Hematopoietic multipotent progenitor cell treated with erythropoietin and hydrocortisone succinate and interleukin-3 and kit ligand, for 17 days (in vitro differentiated cells): ENCODE data around the gene C1QTNF8.
A peak's percentile ranks its signal among the peaks of the same experiment; 100 is the strongest.

Source experiments
- DNase-seq: peaks from one replicate; pipeline ENCODE4 v3.0.0-alpha.2; 2015; ENCODE audit warnings: low spot score

C1QTNF8 gene

DNA sequence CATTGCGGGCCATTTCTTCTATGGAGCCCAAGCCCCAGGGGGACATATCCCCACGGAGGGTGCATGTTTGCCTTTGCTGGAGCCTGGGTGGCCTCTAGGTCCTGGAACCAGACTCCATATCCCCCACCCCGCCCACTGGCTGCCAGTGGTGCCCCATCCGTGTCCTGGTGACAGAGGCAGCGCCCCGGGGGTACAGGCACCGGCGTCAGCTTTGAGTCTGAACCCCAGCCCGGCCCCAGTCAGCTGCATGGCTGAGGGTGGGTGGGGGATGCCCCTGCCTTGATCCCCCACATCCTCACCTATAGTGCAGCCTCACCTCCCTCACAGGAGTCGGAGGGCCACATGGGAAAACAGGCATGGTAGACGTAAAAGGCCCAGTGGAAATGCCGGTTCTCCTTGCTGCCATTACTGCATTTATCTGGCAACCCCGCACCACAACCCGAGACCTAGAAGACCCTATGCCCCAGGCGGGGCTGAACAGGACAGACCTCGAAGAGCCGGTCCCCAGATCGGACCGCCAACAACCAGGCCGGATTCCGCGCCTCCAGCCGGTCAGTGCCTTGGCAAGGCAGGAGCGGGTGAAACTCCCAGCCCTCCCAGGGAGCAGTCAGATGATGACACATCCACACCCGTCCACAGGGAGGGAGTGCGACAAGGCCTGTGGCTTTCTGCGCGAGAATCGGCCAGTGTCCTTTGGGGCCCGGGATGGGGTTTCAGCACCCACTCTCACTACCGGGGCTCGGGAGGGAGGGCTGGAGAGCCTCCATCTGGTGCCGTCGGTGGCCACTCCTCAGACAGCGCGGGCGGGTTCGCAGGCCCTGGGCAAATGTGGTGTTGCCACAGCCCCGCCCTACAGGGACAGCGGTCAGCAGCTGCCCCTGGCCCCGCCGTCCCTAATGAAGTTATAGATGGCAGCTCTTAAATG, 35.4 kb downstream of the C1QTNF8 start:
- DNase-seq = no peak

DNA sequence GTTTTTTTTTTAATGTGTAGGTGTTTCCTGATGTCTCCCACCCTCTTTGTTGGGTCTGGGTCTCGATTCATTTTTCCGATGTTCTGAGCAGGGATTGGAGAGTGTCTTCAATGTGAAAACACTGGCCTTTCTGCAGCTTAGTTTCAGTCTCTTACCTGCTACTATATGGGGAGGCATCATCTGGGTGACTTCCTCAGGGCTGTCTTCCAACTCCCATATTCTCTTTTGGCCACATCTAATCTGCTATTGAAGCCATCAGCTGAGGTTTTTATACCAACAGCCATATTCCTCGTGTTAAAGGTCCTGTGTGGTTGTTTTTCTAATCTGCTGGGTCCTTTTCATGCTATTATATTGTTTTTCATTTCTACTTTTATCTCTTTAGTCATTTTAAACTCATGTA, 36.7 kb downstream of the C1QTNF8 start:
- no peak for DNase-seq

DNA sequence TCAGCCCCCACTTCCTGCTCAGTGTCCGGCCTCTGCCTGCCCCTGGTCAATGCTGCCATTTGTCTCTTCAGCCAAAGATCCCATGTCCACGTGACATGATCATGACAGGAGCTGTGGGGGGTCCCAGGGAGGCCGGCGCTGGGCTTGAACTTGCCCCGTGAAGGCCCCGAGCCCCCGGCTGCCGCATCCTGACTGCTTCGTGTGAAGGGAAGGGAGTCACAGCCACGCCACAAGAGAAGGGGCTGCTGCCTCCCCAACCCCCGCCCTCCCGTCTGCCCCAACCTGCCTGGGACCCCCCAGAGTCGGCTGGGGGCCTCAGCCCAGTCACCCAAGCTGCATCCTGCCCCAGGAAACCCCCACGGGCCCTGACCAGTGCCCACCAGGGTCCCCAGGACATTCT, 37.8 kb downstream of the C1QTNF8 start:
- no peak for DNase-seq

DNA sequence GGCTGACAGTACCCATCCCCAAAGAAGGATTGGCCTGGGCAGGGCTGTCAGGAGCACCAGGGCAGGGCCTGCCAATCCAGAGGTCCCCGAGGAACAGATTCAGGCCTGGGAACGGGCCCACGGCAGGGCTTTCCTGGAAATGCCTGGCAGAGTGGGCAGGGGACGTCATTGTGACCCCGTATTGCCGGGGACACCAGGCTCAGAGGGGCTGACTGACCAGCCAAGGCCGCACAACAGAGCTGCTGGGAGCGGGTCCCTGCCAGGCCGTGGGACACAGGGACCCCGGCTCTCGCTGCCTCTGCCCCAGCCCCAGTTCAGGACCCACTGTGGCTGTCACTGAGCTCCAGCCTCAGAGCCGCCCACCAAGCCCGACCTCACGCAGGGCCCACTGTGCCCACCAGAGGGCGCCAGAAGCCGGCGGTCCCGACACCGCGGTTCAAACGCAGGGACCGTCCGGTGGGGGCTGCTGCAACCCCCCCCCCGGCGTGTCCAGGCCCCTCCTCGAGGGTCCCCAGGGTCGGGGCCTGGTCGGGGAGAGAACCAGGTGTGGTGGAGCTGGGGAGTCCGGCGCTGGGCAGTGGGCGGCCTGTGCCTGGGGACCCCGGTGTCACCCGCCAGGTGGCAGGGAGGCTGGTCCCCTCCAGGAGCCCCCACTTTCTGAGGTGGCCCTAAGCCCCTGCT, 38.7 kb downstream of the C1QTNF8 start:
- peak; percentile 32 for DNase-seq

DNA sequence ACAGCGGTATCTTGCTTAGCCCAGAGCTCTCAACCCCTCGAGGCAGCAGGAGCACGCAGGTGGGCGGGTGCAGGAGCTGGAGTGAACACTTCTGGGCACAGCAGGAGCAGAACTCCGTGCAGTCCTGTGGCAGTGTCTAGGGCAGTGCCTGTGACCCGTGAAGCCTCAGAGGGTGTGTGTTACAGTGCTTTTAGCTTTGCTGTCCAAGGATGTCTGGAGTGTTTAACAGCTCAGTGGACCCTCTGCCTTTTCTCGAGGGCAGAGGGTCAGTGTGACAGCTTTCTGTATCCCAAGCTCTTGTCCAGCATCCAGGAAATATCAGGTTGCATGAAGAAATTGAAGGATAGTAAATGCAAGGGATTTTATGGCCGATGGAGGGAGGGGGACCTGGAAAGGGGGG, 39.8 kb downstream of the C1QTNF8 start:
- DNase-seq = no peak

DNA sequence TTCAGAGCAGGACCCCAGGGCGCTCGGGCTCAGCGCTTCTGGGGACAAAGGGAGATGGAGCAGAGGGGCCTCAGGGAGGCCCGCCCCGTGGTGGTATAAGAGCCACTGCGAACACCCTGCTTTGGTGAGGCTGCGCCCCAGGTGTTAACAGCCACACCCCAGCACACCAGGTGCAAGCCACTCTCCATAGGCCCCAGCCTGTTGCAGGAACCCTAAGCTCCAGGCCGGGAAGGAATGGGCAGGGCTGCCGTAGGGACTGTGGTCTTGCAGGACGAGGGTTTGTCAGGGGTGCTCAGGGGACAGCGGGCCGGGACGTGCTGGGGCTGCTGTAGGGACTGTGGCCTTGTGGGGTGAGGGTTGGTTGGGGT, 40.5 kb downstream of the C1QTNF8 start:
- DNase-seq = no peak

DNA sequence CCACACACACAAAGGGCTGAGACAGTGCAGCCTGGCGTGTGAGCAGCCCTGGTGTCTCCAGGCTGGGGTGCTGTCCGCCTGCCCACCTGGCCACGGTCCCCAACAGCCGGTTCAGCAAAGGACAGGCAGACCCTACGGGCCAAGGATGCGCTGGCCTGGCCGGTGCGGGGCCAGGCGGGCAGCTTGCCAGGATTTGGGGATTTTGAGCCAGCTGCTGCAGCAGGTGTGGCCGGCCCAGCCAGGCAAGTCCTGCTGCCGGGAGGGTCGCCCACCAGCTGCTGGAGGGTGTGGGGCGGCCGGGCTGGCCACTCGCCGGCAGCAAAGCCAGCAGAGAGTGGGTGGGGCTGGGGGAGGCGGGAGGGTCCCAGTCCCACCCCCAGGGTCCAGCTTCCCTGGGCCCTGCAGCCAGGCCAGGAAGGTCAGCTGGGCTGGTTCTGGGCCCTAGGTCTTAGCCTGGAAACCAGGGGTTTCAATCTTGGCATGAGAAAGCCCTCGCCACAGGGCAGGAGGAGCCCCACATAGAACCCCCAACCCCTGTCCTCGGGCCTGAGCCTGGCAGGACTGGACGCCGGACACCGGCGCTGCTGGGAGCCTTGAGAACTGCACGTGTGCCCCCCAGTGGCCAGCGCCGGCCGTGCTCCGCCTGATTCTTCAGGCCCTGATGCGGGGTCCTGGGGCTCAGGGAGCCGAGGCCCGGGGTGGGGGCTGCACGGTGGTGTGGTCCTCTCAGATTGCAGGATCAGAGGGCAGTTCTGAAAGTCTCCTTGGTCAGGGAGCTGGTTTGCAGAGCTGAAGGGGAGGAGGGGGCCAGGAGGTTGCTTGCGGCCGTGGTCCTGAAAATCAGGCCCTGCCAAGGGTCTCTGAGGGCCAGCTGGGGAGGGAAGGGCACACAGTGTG, 41.1 kb downstream of the C1QTNF8 start:
- DNase-seq = no peak

DNA sequence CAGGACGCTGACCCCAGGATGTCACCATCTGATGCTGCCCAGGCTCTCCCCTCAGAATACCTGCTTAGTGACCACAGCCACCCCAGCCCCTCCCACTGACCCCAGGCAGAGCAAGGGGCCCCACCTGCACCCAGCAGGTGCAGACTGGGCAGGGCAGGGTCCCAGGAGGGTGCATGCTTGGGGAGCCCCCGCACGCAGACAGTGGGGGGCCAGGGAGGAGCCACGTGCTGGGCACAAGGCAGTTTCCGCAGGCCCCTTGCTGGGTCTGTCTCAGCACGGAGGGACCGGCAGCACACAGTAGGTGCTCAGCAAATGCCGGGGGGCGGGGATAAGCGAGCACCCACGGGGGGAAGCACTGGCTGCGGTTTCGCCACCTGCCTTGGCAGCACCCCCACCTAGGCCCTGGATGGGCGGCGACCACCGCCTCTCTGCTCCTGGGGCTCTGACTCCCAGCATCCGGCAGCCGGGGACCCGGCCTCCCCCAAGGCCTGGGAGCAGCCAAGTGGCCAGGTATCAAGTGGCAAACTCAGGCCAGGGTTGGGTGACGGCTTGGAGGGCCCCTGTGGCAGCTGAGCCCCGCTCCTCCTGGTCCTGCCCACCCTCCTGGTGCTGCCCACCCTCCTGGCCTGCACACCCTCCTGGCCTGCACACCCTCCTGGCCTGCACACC, 42.2 kb downstream of the C1QTNF8 start:
- DNase-seq = no peak

DNA sequence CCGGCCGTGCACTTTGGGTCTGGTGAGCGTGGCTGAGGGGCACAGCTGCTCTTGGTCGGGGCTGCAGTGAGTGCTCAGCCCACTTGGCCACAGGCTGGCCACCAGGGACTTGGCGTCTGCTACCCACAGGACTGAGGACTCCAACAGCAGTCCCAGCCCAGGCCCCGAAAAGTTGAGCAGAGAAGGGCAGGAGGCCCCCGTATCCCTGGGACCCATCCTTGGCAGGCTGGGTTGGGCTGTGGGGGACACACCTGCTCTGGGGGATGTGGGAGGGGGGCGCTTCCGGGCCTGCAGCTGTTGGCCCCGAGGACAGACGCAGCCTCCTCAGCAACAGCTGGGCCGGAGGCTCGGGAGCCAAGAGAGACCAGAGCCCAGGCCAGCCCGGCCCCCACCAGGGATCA, 42.9 kb downstream of the C1QTNF8 start:
- DNase-seq = no peak

DNA sequence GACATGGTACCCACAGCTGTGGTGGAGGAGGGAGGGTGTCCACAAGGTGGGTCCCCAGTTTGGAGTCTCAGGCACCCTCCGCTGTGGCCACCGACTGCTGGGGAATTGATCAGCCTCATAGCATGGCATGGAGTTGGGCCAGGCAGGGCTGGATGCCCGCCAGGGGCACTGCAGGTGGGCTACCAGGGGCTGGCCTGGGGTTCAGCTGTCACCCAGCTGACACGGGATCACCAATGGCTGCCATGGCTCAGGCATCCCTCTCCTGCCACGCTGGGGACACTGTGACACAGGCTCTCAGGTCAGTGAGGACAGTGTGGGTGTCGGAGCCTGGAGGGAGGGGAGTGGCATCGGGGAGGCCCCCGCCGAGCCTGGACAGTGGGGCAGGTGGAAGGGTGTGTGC, 43.3 kb downstream of the C1QTNF8 start:
- DNase-seq = no peak

GRCh38 chr16:1051446-1051845, 44.6 kb downstream of the C1QTNF8 start:
- no peak for DNase-seq

GRCh38 chr16:1050921-1051320, 45.1 kb downstream of the C1QTNF8 start:
- DNase-seq = no peak

GRCh38 chr16:1050516-1050915, 45.5 kb downstream of the C1QTNF8 start:
- no peak for DNase-seq

DNA sequence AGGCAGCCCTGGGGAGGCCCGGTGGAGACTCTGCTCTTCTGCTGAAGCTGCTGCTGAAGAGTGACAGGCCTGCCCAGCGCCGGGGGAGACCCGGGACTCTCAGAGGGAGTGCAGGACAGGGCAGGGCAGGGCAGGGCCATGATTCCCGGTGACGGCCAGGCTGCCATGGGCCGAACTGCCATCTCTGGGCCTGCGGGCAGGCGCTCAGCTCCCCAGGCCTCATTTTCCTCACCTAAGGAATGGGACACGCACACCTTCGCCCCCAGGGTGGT, 46.1 kb downstream of the C1QTNF8 start:
- DNase-seq = no peak

DNA sequence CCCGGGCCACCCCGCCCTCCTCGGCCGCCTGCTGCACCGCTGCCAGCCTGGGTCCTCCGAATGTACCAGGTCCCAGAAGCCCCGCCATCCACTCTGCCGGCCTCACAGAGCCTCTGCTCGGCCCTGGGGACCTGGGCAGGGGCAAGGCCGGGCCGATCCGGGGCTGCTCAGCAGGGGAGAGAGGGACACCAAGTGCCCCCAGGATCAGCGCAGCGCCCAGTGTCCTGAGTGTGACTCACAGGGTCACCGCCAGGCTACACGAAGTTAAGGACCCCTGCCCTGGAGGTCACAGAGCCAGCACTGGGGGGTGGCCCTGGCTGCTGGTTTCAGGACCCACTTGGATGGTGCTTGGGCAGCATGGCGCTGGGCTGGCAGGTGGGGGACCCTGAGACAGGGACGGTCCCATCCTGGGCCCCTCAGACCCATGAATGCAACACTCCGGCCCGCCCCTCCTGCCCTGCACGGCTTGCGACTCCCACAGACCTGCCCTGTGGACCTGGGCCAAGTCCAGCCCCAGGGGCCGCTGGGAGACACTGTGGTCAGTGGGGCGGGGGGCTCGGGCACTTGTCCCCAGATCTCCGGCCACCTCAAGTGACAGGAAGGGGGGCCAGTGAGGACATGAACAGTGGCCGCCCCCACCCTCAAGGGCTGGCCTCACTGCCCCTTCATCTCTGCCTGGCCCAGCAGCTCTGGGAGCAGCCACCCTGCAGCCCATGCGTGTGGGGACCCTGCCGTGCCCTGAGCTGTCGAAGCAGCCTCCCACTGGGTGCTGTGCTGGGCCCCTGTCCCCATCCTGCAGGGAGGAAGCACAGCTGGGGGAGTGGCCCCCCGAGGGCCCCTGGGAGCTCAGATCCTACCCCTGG, 46.7 kb downstream of the C1QTNF8 start:
- DNase-seq = no peak

GRCh38 chr16:1048442-1049112, 47.5 kb downstream of the C1QTNF8 start:
- no peak for DNase-seq

DNA sequence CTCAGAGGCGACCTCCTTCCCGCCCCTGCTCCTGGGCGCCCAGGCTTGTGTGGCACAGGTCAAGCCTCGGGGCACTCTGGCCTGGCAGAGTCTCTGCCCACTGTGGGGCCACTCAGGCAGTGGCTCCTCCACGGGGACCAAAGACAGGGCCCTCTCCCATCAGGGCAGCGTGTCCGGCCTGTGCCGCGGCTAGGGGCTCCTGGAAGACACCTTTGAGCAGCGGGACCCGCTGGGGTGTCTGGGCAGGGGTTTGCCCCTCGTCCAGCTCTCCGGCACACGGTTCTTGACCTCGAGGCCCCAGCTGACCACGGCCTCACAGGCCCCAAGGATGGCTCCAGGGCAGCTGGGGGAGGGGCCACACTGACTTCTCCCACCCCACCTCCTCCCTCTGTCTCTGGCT, 48.2 kb downstream of the C1QTNF8 start:
- no peak for DNase-seq

DNA sequence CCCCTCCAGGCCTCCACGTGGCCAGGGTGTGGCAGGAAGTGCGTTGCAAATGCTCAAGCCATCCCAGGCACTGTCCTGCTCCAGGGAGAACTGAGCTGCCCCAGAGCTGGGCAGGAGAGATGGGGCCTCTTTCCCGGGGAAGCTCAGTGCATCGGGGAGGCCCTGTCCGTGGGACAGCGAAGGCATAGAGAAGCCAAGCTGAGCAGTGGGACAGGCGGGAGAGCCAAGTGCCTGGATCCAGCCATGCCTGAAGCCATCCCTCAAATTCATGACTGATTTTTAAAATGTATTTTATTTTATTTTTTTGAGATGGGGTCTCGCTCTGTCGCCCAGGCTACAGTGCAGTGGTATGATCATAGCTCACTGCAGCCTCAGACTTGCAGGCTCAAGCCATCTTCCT, 48.9 kb downstream of the C1QTNF8 start:
- DNase-seq = no peak

DNA sequence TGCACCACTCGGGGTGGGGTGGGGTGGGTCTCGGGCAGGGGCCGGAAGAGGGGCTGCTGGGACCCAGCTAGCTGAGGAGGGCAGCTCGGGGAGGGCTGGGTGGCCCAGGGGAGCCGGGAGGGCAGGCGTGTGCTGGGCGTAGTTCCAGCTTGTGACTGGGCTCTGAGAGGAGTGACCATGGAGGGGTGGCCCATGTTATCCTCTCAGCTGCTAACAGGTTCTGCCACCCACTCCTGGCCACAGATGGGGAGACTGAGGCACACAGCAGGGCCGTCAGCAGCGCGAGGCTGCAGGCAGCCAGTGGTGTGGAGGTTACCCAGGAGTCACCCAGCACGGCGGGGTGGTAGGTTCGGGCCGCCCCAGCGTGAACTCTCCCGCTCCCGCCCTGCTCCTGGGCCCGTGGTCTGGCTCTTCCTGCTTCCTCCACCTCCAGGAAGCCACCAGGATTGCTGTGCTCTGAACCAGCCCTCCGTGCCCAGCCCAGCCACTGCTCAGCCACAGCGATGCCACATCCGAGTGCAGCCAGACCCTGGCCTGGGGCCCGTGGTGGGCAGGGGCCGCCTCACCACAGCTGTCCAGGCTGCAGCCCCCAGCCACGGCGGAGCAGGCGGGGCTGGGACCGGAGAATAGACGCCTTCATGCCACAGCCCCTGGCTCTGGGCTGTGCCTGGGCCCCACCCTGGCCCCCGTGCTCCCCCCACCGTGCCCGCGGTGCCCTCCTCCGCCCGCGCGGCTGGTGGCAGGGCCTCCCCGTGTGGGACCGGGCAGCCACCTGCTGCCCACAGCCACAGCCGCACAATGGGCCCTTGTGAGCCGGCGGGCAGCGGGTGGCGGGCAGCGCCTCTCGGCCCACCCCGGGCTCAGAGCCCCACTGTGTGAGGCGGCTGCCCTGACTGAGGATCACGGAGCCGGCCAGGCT, 49.8 kb downstream of the C1QTNF8 start:
- no peak for DNase-seq
